Amygdala (tissue), 56 donors: Measurements from ENCODE around the gene ETV6.
"Not testable (repeated sequence)": the region's sequence is repeated elsewhere in the genome, so short reads cannot be mapped to it uniquely, and the experiment has no call there.

Experiments used
- DNase-seq, 56 donors: peaks; one replicate each; lab custom pipeline; 2025; lab: John Stamatoyannopoulos, UW

ETV6 gene

GRCh38 chr12:11891754-11892386, 242.4 kb downstream of the ETV6 start:
- no peak for DNase-seq

- no peak for DNase-seq
Observed at GRCh38 chr12:11893998-11894397, 244.5 kb downstream of the ETV6 start.

- no peak for DNase-seq
Observed at GRCh38 chr12:11894890-11895289, 245.4 kb downstream of the ETV6 start.

GRCh38 chr12:11895421-11896078, 246.1 kb downstream of the ETV6 start:
- DNase-seq: no peak

- DNase-seq: no peak
Observed at GRCh38 chr12:11896417-11896929, 247.0 kb downstream of the ETV6 start.

- no peak for DNase-seq
Observed at GRCh38 chr12:11897923-11898322, 248.4 kb downstream of the ETV6 start.

- DNase-seq: no peak
Observed at GRCh38 chr12:11901701-11902524, 252.4 kb downstream of the ETV6 start.

- DNase-seq: no peak
Observed at GRCh38 chr12:11902525-11902875, 253.0 kb downstream of the ETV6 start.

- DNase-seq: no peak
Observed at GRCh38 chr12:11904124-11904523, 254.7 kb downstream of the ETV6 start.

- no peak for DNase-seq
Observed at GRCh38 chr12:11905534-11905933, 256.1 kb downstream of the ETV6 start.

- DNase-seq: no peak
Observed at GRCh38 chr12:11906286-11906935, 256.9 kb downstream of the ETV6 start.

- no peak for DNase-seq
Observed at GRCh38 chr12:11907625-11908024, 258.2 kb downstream of the ETV6 start.

- not testable (repeated sequence) for DNase-seq
Observed at GRCh38 chr12:11909406-11909805, 259.9 kb downstream of the ETV6 start.

- no peak for DNase-seq
Observed at GRCh38 chr12:11916113-11916512, 266.6 kb downstream of the ETV6 start.

GRCh38 chr12:11916771-11917170, 267.3 kb downstream of the ETV6 start:
- no peak for DNase-seq

- no peak for DNase-seq
Observed at GRCh38 chr12:11917501-11917900, 268.0 kb downstream of the ETV6 start.

GRCh38 chr12:11920231-11920630, 270.8 kb downstream of the ETV6 start:
- DNase-seq: no peak

- no peak for DNase-seq
Observed at GRCh38 chr12:11922361-11922760, 272.9 kb downstream of the ETV6 start.

- DNase-seq: no peak
Observed at GRCh38 chr12:11923067-11923466, 273.6 kb downstream of the ETV6 start.

- DNase-seq: no peak
Observed at GRCh38 chr12:11927286-11927935, 277.9 kb downstream of the ETV6 start.
